GM19452 (cell line): ENCODE data around the gene DYTN.

Experiments
- ATAC-seq: cut with Tn5 transposase; IDR thresholded peaks from one replicate; pipeline ENCODE4 v1.9.1; 2021; ENCODE audit not compliant: unreplicated experiment

Gene DYTN

DNA sequence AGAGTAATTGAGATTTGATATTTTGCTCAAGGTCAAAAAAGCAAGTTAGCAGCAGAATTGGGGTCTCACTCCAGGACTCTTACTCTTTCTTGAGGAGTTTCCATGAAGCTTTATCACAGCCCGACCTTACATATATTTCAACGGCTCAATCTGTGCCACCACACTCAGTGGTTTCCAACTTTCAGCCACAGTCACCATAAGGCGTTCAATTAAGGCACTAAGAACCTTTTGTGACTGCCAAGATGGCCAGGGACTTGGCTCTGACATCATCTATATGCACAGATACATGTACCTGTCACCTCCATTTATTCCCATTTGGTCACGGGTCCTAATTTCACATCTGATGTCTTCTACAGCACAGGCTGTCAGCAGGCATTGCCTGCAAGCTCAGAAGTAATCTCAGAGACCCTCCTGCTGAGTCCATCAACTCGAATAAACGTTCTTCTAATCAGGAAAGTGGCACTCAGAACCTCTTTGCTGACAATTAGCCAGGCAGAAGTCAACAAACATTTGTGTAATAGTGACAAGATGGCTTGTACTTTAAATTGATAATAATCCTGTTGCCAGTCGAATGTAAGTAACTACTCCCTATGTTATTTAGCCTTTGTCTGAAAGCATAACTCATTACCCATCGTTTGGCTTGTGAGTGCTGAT is 16.1 kb downstream of the DYTN start:
- ATAC-seq, result no peak

DNA sequence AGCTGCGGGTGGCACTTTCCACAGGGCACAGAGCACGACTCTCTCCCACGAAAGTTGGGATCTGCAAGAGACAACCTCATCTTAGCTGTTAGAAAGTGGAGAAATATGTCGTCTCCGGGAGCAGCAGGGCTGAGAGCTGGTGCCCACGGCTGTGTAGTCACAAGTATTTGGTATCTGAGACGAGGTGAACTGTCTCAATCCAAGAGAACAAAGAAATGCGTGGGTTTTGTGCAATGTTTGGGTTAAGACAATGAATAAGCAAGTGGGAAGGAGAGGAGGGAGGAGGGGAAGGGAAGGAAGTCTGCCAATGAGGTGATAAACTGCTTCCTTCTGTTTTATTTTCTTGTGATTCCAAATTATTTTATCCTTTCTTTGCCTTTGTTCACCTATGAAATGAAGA is 18.0 kb downstream of the DYTN start:
- no peak for ATAC-seq

DNA sequence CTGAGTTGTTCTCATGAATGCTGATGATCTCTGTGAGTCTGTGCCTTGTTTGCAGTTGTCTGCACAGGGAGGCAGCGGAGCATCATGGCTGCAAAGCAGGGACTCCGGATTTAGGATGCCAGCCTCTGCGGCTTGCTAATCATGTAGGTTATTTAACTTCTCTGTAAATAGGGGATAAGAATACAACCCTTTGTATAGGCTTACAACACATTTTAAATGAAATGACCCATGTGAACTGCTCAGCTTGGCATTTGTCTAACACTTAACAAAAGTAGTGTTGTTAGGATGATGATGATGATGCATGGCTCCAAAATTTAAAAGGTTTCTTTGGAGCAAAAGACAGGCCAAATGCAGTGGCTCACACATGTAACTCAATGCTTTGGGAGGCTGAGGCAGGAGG is 19.4 kb downstream of the DYTN start:
- no peak for ATAC-seq

DNA sequence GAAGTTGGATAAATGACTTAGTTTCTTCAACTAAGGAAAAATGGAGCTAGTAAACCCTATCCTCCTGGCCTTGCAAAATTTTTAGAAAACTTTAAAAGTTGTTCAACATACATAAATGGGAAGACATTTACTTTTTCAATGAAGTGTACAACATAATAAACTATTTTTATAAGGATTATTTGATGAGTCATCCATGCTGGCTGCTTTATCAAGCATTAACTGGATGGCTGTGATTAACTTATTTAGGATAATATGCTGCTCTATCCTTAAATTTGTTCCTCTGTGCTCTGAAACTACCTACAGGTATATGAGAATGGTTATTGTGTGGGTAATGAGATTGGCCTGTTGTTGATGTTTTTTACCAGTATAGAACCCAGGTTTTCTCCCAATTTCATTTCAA is 21.3 kb downstream of the DYTN start:
- ATAC-seq, result no peak

DNA sequence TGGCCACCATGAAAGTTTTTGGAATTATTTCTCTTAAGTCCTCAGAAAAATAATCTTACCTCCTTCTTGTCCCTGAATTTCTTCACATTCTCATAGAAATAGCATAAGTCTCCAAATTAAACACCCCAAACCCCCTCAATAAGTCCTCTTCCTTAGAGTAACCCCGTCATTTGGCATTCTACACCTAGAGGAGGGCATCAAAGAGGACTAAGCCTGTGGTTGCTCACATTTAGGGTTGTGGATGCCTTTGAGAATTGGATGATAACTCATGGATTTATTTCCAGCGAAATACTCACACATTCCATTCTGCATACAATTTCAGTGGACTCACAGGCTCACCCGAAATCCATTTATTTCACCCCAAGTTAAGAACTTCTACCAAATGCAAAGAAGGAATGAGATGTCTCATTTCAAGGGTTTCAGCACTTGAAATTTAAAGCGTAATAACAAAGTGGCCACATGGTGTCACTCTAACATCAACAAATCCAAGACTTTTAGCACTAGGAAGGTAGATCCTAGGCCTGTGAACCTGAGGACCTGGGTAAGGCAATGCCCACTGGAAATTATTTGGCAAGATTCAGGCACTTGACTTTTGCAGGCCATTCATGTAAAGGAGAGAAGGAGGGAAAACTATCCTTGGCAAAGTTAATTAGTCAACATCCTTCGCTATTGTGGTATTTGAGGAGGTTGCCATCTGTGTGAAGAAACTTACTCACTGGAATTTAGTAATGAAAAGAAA is 24.6 kb downstream of the DYTN start:
- peak; percentile 71 for ATAC-seq

DNA sequence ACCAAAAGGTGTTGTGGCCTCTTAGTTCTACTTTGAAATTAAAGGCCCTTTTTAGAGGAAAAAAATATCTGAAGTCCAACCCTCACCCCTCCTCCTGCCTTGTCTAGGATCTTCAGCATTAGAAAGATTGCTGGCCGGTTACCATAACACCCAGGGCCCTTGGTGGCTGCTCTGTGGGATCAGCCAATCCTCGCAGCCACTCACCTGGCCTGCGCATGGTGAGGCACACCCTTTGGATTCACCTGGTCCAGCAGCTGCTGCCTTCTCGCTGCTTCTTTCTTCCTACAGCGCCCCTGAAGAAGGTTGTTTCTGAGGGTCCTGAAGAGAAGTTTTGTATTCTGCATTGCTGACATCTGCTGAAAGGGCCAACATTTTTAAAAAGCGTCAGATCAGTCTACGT is 25.2 kb downstream of the DYTN start:
- no peak for ATAC-seq

GRCh38 chr2:206688990-206689389 is 29.2 kb downstream of the DYTN start:
- no peak for ATAC-seq

DNA sequence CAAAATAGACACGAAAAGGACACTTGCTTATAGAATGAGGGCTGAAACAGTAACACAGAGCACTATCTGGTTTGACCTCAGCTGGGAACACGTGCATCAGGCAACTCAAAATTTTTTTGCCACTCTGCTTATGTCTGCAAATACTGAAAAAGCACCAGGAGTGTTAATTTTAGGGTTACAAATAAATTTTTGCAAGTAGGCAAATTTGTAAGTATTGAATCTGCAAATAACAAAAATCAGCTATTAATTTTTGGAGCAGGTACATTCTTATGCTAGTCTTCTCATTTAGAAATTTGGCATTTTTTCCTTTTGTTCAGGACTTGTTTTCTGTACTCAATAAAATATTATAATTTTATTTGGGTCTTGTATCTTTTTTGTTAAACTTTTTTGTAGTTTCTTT is 29.7 kb downstream of the DYTN start:
- ATAC-seq, result no peak

GRCh38 chr2:206683546-206683945 is 34.6 kb downstream of the DYTN start:
- no peak for ATAC-seq

- no peak for ATAC-seq
These were observed 47.5 kb downstream of the DYTN start for GRCh38 chr2:206670531-206671319.

DNA sequence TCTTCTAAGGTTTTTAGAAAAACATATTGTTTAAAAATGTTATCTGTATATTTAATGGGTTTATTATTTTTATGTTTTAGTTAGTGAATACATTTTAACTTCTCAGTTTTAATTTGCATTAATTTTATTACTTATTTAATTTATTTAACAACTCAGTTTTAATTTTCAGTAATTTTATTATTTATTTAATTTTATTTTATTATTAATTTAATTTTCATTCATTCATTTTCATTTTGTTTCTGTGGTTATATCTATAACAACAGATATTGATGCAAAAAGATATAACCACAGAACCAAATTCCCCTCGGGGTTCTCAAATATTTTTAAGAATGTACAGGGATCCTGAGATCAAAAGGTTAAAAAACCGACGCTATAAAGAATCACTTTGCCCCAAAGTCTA is 52.9 kb downstream of the DYTN start:
- ATAC-seq, result no peak

DNA sequence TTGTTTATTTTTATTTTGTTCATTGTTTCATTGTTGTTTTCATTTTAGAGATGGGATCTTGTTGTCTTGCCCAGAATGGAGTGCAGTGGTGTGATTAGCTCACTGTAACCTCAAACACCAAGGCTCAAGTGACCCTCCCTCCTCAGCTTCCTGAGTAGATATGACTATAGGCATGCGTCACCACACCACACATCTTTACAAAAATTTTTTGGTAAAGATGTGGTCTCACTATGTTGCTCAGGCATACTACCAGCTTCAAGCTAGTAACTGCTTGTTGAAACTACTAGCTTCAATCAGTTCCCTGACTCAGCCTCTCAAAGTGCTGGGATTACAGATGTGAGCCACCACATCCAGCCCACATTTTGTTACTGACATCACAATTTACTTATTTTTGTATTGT is 61.1 kb downstream of the DYTN start:
- no peak for ATAC-seq

DNA sequence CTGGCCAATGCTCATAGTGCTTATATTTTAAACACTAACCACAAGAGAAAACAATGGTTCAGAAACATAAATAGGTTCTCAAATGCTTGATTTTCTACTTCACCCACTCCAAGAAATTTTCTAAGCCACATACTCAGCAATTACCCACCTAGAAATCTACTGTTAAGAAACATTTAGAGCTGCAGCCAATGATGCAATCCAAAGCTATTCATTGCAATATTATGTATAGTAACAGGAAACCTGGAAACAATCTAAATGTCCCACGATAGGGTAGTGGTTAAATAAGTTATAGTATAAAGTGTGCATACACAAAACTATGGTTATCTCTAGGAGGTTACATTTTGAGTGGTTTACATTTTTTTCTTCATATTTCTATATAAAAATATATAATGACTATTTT is 70.2 kb downstream of the DYTN start:
- no peak for ATAC-seq

GRCh38 chr2:206642075-206643025 is 75.8 kb downstream of the DYTN start, which contains the start of gene FAM237A:
FAM237A (plus strand) TSS chr2:206642487; CDS start chr2:206644237, 1,750 bp downstream.
- ATAC-seq, result no peak

DNA sequence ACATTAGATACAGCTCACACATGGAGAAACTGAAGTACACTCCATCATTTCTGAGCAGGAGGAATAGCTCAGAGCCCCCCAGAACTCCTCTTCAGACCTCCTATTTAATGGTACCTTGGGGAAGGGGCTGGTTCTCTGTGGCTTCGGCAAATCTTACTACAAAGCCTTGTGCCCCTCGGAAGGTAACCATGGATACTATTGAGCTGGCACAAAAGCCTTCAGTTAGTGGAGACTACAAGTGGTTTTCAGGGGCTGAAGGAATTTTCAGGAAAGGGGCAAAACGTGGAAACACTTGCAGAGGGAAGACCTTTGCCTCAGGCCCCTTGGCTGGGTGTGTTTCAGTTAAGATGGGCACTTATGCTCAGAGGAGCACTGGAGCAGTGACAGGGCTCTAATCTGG is 77.0 kb downstream of the DYTN start:
- ATAC-seq, result no peak

DNA sequence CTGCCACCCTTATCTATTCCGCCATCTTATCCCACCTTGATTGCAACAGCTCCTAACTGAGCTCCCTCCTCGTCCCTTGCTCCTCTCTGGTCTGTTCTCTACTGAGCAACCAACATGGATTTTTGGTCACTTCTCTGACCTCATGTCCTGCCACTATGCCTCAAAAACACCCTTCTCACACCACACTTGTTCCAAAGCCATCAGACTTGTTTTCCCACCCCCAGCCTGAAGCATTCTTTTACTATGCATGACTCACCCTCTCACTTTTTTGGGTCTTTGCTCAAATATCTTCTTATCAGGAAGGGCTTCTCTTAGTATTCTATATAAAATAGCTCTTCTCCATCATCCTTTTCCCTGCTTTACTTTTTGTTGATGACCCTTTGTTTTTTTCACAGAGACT is 78.6 kb downstream of the DYTN start:
- no peak for ATAC-seq

DNA sequence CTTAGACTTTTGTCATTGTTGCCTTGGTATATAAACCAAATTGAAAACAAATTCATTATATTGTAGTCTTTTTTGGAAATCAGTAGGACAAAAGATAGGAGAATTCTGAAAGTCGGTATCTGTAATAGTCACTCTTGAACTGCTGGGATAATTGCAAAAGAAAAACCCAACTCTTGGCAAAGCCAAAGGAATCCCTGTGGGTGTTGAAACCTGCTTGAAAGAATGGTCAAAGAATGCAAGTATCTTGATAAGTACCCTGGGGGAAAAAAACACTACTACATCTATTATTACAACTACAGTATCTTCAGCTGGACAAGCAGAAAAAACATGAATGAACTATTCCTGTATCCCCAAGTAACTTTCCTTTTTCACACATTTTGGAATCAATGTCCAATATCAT is 83.2 kb downstream of the DYTN start:
- no peak for ATAC-seq

DNA sequence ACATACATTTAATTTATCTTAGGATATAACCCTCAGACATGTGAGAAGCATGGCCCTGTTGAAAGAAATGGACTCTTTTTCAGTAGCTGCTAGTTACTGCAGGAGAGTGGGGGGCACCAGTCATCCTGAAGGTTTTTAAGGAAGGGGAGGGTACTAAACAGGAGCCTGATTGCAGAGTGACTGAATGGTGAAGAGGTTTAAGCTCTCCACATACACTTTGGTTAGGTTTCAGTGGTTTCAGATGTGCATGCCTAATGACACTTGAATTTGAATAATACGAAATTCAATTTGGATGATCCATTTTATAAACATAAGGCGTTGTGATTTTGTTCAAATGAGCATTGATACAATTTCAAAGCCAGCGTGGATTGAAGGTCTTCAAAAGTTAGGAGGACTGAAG is 86.9 kb downstream of the DYTN start:
- no peak for ATAC-seq

- no peak for ATAC-seq
These were observed 90.6 kb downstream of the DYTN start for GRCh38 chr2:206627632-206628031.

GRCh38 chr2:206626108-206626507 is 92.1 kb downstream of the DYTN start:
- ATAC-seq, result no peak

DNA sequence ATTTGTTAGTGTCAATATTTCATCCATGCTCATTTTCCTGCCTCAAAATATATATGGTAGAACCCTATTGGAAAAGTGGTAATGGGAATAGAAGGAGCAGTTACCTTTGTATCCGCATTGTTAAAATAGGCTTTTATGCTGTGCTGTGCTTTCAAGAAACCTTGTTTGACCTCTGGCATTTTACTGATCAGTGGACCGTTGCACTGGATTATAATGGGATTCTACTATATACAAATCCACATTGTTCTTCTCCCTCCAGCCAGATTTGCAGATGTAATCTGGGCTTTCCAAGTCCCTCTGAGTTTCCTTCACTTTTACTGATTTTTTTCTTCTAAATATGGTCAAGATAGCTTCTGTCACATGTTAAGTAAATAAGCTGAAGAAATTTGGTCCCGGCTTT is 99.2 kb downstream of the DYTN start:
- ATAC-seq, result no peak
